Measurements from ENCODE around the gene VAV3. TPM values are rescaled to one million over a fixed set of nuclear protein-coding genes. Genes with fewer than 3 reads are reported as not detected.

The VAV3 gene
- total RNA-seq, 1 experiment from 2014 or later: 10.0 TPM

- no peak for TF ChIP-seq E2F4 (CRISPR knock-in tag; IDR thresholded peaks at IDR 0.05; ENCODE audit: borderline replicate concordance, low read depth)
- TF ChIP-seq, protein P1, sequence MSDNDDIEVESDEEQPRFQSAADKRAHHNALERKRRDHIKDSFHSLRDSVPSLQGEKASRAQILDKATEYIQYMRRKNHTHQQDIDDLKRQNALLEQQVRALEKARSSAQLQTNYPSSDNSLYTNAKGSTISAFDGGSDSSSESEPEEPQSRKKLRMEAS (CRISPR knock-in tag; IDR thresholded peaks at IDR 0.05): no peak
- no peak for TF ChIP-seq ATF3 (CRISPR knock-in tag; conservative IDR thresholded peaks at IDR 0.05)
- no peak for TF ChIP-seq EMX1 (CRISPR knock-in tag; IDR thresholded peaks at IDR 0.05)
These were observed 376.7 kb downstream of the VAV3 start (continued) for GRCh38 chr1:107588321-107588720.

GRCh38 chr1:107575226-107575625, 389.8 kb downstream of the VAV3 start:
- POLR2A ChIA-PET: no interaction called here
- ATAC-seq: no peak
- Mint-ChIP-seq H3K4me3 (no peak overlapping the region), H3K4me1 (no peaks in the 10 kb centered on the region), H3K36me3 (no peaks in the 10 kb centered on the region), H3K9me3 (no peaks in the 10 kb centered on the region), H3K27ac (no peak overlapping the region), H3K27me3 (ENCODE audit: low read depth) (no peaks in the 10 kb centered on the region)
- DNase-seq (ENCODE audit: low spot score): no peak
- TF ChIP-seq RORB (CRISPR knock-in tag; IDR thresholded peaks at IDR 0.05) (no peak), NR3C1 (CRISPR knock-in tag; conservative IDR thresholded peaks at IDR 0.05; ENCODE audit: low read depth) (no peak), ZNF396 (CRISPR knock-in tag; IDR thresholded peaks at IDR 0.05; ENCODE audit: borderline replicate concordance) (no peak), NR1H2 (CRISPR knock-in tag; IDR thresholded peaks at IDR 0.05) (no peak), ATF6 (CRISPR knock-in tag; IDR thresholded peaks at IDR 0.05) (no peak), KAT7 (CRISPR knock-in tag; IDR thresholded peaks at IDR 0.05; ENCODE audit: borderline replicate concordance) (no peak), ZNF423 (CRISPR knock-in tag; IDR thresholded peaks at IDR 0.05) (no peak), FOXP4 (CRISPR knock-in tag; IDR thresholded peaks at IDR 0.05) (no peak)
- CTCF ChIA-PET: no interaction called here

DNA sequence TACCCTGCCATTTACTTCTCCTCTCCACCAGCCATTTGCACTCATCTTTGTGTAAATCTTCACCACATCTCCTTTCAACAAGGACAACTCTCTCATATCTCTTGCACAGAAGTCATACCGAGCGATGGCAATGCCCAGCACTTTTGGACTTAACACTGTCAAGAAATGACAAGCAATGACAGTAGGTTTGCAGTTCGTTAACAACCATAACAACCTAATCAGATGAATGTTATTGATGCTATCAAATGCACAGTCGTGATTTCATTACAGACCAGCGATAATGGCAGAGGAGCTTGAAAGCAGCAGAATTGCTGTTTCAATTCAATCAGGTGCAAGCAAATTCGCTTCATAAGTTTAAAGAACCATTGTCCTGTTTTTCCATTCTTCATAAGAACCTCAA, 390.9 kb downstream of the VAV3 start:
- ChIA-PET CTCF (no interaction called here), POLR2A (no interaction called here)
- H3K9me3 Mint-ChIP-seq: peaks cover 3% of the 10 kb centered on the region
- no peak for DNase-seq (ENCODE audit: low spot score)
- H3K36me3 Mint-ChIP-seq: no peaks in the 10 kb centered on the region
- no peaks in the 10 kb centered on the region for H3K4me1 Mint-ChIP-seq
- no peak for ATAC-seq
- H3K27ac Mint-ChIP-seq: no peak overlapping the region
- H3K27me3 Mint-ChIP-seq (ENCODE audit: low read depth): no peaks in the 10 kb centered on the region
- no peak overlapping the region for H3K4me3 Mint-ChIP-seq
- TF ChIP-seq IRF2 (CRISPR knock-in tag; IDR thresholded peaks at IDR 0.05; ENCODE audit: borderline replicate concordance, low read depth): no peak
- TF ChIP-seq, protein P2, sequence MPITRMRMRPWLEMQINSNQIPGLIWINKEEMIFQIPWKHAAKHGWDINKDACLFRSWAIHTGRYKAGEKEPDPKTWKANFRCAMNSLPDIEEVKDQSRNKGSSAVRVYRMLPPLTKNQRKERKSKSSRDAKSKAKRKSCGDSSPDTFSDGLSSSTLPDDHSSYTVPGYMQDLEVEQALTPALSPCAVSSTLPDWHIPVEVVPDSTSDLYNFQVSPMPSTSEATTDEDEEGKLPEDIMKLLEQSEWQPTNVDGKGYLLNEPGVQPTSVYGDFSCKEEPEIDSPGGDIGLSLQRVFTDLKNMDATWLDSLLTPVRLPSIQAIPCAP (CRISPR knock-in tag; IDR thresholded peaks at IDR 0.05): no peak
- no peak for TF ChIP-seq ZNF512 (CRISPR knock-in tag; IDR thresholded peaks at IDR 0.05; ENCODE audit: borderline replicate concordance)
- TF ChIP-seq NFYB (CRISPR knock-in tag; conservative IDR thresholded peaks at IDR 0.05; ENCODE audit: low read depth): no peak
- TF ChIP-seq ERG (CRISPR knock-in tag; IDR thresholded peaks at IDR 0.05): no peak
- no peak for TF ChIP-seq KAT7 (CRISPR knock-in tag; IDR thresholded peaks at IDR 0.05; ENCODE audit: borderline replicate concordance)
- no peak for TF ChIP-seq NFATC4 (CRISPR knock-in tag; IDR thresholded peaks at IDR 0.05)
- no peak for TF ChIP-seq ATF3 (CRISPR knock-in tag; conservative IDR thresholded peaks at IDR 0.05)
- no peak for TF ChIP-seq SMAD4 (CRISPR knock-in tag; IDR thresholded peaks at IDR 0.05)
- TF ChIP-seq, protein P3, sequence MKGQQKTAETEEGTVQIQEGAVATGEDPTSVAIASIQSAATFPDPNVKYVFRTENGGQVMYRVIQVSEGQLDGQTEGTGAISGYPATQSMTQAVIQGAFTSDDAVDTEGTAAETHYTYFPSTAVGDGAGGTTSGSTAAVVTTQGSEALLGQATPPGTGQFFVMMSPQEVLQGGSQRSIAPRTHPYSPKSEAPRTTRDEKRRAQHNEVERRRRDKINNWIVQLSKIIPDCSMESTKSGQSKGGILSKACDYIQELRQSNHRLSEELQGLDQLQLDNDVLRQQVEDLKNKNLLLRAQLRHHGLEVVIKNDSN (CRISPR knock-in tag; IDR thresholded peaks at IDR 0.05): no peak
- no peak for TF ChIP-seq SMAD3 (CRISPR knock-in tag; IDR thresholded peaks at IDR 0.05; ENCODE audit: borderline replicate concordance)
- no peak for TF ChIP-seq NFE2L1 (CRISPR knock-in tag; IDR thresholded peaks at IDR 0.05)
- no peak for TF ChIP-seq EMX1 (CRISPR knock-in tag; IDR thresholded peaks at IDR 0.05)

Measured in WTC11 (cell line).